Measurements from ENCODE around the gene SUSD2.
"Not testable (repeated sequence)": the region's sequence is repeated elsewhere in the genome, so short reads cannot be mapped to it uniquely, and the experiment has no call there.

The SUSD2 gene

DNA sequence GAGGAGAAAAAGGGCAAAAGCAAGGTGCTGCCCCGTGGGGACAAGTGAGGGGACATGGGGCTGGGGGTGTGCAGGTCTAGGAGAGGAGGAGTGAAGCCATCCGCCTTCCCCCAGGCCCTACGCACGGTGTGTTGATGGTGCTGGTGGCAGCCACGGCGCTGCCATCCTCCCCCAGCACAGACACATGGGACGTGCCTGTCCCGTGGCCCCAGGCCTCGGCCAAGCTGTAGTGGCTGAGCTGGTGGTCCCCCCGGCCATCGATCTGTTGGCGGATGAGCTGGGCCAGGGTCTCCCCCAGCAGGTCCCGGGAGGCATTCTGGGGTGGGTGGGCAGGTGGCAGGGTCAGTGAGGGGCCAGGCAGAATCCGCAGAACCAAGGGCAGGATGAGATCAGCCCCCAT, 44.7 kb downstream of the SUSD2 start:
- Mint-ChIP-seq H3K4me1 (no peaks in the 10 kb centered on the region), H3K27ac (no peak overlapping the region), H3K4me3 (no peak overlapping the region), H3K9me3 (no peaks in the 10 kb centered on the region), H3K36me3 (no peaks in the 10 kb centered on the region)
- no peak for ATAC-seq
- no peak for DNase-seq (ENCODE audit: low spot score in 2 of 2)

DNA sequence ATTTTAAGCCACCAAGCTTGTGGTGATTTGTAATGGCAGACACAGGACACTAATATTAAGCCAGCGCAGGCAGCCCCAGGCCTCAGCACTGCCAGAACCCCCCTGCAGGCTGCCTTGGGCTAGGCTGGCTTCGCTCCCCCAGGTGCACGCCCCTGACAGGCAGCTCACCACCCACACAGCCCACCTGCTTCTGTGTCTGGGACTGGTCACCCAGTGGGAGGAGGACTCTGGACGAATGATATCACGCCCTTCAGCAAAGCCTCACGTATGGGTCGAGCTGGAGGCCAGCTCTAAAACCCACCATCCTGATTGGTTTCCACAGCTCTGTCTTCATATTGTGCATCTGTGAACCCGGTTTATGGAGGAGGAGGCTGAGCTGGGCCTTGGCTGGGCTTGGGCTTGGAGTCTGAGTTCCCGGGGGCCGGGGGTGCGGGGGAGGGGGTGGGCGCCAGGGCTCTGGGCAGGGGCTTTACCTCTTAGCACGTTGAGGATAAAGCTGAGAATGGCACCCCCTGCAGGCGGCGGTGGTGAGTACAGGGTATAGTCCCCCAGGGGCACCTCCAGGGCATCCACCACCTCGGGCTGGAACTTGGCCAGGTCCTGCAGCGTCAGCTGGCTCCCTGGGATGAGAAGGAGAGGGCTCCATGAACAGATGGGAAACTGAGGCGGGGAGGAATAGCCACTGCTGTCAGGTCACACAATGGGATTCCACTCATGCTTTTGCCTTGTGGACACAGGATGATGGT, 49.8 kb downstream of the SUSD2 start:
- Mint-ChIP-seq H3K27ac (peak overlapping the region; percentile 55), H3K4me3 (no peak overlapping the region), H3K36me3 (no peaks in the 10 kb centered on the region), H3K4me1 (peaks cover 6% of the 10 kb centered on the region), H3K9me3 (no peaks in the 10 kb centered on the region)
- ATAC-seq (peak; percentile 74), DNase-seq (ENCODE audit: low spot score in 2 of 2) (peak; percentile 55 to 87)

DNA sequence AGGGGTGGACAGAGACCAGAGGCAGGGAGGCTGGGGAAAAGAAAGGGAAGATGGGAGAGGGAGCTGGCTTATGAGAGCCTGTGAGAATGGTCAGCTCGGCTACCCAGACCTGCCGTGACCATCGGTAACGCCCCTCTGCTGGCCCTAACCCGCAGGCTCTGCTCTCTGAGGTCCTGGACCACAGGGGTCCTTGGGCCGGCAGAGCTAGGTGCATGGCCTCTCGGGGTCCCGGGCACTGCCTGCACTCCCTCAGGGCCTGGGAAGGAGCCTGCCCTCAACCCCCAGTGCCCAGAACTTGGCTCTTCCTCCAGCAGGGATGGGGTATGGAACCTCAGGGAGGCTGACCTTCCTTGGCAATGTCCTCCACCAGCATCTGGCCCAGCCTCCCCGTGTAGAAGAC, 50.4 kb downstream of the SUSD2 start:
- peaks cover 6% of the 10 kb centered on the region for H3K4me1 Mint-ChIP-seq
- no peaks in the 10 kb centered on the region for H3K9me3 Mint-ChIP-seq
- no peak for DNase-seq (ENCODE audit: low spot score in 2 of 2)
- peak overlapping the region; percentile 55 for H3K27ac Mint-ChIP-seq
- no peak overlapping the region for H3K4me3 Mint-ChIP-seq
- no peak for ATAC-seq
- H3K36me3 Mint-ChIP-seq, result no peaks in the 10 kb centered on the region

DNA sequence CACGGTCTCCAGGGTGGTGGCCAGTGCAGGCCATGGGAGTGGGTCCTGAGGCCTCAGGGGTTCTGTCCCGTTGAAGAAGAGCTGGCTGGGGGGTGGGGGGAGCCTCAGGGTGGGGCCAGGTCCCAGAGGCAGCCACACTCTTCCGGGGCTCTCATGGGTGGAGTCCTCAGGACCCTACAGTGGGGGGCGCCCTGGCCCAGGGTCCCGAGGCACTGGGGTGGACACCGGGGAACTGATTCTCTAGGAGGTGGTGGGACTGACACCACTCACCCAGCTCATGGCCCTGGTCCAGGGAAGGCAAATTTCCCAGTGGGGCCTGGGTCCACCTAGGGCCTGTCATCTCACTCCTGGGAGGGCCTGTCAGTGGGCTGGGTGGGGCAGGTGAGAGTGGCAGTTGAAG, 50.8 kb downstream of the SUSD2 start:
- Mint-ChIP-seq H3K4me3 (no peak overlapping the region), H3K27ac (no peak overlapping the region), H3K36me3 (no peaks in the 10 kb centered on the region), H3K4me1 (peaks cover 6% of the 10 kb centered on the region), H3K9me3 (no peaks in the 10 kb centered on the region)
- no peak for DNase-seq (ENCODE audit: low spot score in 2 of 2)
- ATAC-seq, result no peak

DNA sequence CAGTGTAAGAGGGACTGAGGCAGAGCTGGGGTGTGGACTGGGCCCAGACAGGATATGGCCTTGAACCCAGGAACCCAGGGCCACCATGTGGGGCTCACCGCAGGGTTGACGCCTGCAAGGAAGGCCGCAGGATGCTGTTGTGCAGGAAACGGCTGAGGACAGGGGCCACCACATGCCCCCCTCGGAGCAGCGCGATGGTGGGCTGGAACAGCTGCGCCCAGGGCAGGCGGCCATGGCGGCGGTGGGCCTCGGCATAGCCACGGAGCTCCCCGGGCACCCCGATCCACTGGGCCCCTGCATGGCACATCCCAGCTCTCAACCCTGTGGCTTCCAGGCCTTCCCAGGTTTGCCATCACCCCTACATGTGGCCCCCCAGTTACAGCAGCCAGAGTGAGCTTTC, 51.4 kb downstream of the SUSD2 start:
- H3K27ac Mint-ChIP-seq, result peak overlapping the region; percentile 58
- H3K9me3 Mint-ChIP-seq, result no peaks in the 10 kb centered on the region
- ATAC-seq, result no peak
- no peak for DNase-seq (ENCODE audit: low spot score in 2 of 2)
- H3K4me1 Mint-ChIP-seq, result peaks cover 6% of the 10 kb centered on the region
- H3K36me3 Mint-ChIP-seq, result no peaks in the 10 kb centered on the region
- H3K4me3 Mint-ChIP-seq, result no peak overlapping the region

DNA sequence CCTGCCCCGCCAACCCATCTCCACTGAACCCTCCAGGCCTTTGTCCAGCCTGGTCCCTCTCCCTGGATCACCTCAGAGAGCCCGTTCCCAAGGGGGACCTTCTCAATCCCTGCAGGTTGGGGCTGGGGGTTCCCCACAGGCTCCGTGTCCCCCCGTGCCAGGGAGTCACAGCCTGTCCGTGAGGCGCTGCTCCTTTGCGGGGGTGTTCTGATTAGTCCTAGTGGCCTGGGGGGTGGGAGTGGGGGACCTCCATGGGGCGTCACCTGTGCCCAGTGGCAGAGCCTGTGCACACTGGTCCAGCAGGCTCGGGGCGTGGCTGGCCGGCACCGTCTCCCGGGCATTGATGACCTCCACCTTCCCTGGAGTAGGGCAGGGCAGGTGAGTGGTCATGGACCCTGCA, 51.9 kb downstream of the SUSD2 start:
- no peak overlapping the region for H3K4me3 Mint-ChIP-seq
- no peaks in the 10 kb centered on the region for H3K9me3 Mint-ChIP-seq
- DNase-seq (ENCODE audit: low spot score in 2 of 2) (no peak), ATAC-seq (no peak)
- H3K4me1 Mint-ChIP-seq, result peaks cover 6% of the 10 kb centered on the region
- no peaks in the 10 kb centered on the region for H3K36me3 Mint-ChIP-seq
- H3K27ac Mint-ChIP-seq, result peak overlapping the region; percentile 58

DNA sequence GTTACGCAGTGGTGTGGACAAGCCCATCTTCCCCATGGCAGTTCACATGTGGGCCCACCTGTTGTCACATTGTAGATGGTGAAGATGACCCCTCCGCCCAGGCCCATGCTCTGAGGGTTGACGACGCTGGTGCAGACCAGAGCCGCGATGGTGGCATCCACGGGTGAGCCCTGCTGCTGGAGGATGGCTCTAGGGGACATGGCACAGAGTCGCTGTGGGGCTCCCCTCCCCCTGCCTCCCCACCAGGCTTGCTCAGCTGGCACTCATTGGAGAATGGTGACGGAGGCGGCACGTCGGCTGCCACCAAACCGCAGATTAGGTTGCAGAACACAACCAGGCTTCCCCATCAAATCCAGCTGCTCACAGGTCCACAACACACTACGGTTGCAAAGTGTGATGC, 52.5 kb downstream of the SUSD2 start:
- Mint-ChIP-seq H3K4me3 (no peak overlapping the region), H3K36me3 (no peaks in the 10 kb centered on the region), H3K4me1 (peaks cover 6% of the 10 kb centered on the region), H3K9me3 (no peaks in the 10 kb centered on the region), H3K27ac (no peak overlapping the region)
- DNase-seq (ENCODE audit: low spot score in 2 of 2) (no peak), ATAC-seq (no peak)

DNA sequence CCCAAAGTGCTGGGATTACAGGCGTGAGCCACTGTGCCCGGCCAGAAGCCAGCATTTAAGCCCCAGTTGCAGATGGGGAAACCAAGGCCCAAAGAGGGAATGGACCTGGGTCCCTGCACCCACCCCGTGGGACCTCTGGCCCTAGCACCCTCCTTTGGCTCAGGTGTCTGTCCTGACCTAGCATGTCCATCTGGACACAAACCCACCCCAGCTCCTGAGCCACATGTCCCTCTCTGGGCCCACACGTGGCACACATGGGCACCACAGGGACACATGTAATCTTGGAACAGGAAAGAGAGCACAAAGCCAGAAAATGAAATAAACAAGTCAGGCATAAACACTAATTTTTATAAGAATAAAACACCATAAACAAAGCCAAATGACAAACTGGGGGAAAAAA, 54.0 kb downstream of the SUSD2 start:
- Mint-ChIP-seq H3K36me3 (no peaks in the 10 kb centered on the region), H3K4me3 (no peak overlapping the region), H3K9me3 (no peaks in the 10 kb centered on the region), H3K27ac (no peak overlapping the region), H3K4me1 (peaks cover 6% of the 10 kb centered on the region)
- no peak for DNase-seq (ENCODE audit: low spot score in 2 of 2)
- no peak for ATAC-seq

DNA sequence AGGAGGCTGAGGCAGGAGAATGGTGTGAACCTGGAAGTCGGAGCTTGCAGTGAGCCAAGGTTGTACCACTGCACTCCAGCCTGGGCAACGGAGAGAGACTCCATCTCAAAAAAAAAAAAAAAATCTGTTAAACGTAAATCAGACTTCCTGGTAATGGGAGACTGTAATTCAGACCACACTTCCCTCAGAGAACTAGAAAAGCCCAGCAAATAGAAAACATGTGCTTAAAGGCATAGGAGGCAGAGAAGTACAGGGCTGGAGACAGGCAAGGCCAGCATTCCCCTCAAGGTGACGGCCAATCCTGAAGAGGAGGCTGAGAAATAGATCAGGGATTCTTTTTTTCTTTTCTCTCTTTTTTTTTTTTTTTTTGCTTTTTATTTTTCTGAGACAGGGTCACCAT, 55.4 kb downstream of the SUSD2 start:
- no peak for DNase-seq (ENCODE audit: low spot score in 2 of 2)
- Mint-ChIP-seq H3K9me3 (no peaks in the 10 kb centered on the region), H3K36me3 (no peaks in the 10 kb centered on the region), H3K27ac (no peak overlapping the region), H3K4me1 (no peaks in the 10 kb centered on the region), H3K4me3 (no peak overlapping the region)
- no peak for ATAC-seq

DNA sequence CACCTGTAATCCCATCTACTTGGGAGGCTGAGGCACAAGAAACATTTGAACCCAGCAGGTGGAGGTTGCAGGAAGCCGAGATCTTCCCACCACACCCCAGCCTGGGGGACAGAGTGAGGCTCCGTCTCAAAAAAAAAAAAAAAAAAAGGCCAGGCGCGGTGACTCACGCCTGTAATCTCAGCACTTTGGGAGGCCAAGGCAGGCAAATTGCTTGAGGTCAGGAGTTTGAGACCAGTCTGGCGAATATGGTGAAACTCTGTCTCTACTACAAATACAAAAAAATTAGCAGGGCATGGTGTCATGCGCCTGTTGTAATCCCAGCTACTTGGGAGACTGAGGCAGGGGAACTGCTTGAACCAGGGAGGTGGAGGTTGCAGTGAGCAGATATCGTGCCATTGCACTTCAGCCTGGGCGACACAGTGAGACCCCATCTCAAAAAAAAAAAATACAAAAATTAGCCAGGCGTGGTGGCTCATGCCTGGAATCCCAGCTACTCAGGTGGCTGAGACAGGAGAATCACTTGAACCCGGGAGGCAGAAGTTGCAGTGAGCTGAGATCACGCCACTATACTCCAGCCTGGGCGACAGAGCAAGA, 56.9 kb downstream of the SUSD2 start:
- peaks cover 13% of the 10 kb centered on the region for H3K4me1 Mint-ChIP-seq
- not testable (repeated sequence) for ATAC-seq; H3K4me3 Mint-ChIP-seq; H3K9me3 Mint-ChIP-seq; DNase-seq (ENCODE audit: low spot score in 2 of 2); H3K36me3 Mint-ChIP-seq; H3K27ac Mint-ChIP-seq

All from stimulated activated effector memory CD8-positive, alpha-beta T cell treated with anti-CD3 and anti-CD28 coated beads, Interleukin-12 subunit alpha, Interleukin-12 subunit beta, amount 100 ng/mL, for 72 hours (primary cell).